ENCODE measurements around the gene PYM1.

DNA sequence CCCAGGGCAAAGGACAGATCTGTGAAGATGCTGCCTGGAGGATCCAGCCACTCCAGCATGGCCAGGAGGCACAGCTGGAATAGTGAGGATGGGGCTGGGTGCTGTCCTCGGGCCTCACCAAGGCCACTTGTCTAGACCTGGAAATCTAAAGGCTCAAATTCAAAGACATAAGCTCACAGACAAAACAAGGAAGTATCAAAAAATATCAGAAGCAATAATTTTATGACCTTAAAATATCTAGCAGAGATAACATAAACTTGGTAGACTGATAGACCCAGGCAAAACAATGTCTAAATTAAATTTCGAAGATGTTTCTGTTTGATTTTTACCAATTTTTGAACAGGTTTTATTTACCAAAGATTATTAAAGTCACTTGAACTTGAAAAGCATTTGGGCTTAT, 62.4 kb downstream of the PYM1 start:
- TF ChIP-seq JUND (IDR thresholded peaks at IDR 0.05; ENCODE audit: low read length) (no peak), CTCF (IDR thresholded peaks at IDR 0.05; ENCODE audit: control extremely low read depth in 1 of 3, insufficient read depth in 1 of 3, low read depth in 1 of 3, low read length in 3 of 3) (no peak), SUZ12 (IDR thresholded peaks at IDR 0.05; ENCODE audit: low read length) (no peak)
- TF ChIP-seq, protein P1, sequence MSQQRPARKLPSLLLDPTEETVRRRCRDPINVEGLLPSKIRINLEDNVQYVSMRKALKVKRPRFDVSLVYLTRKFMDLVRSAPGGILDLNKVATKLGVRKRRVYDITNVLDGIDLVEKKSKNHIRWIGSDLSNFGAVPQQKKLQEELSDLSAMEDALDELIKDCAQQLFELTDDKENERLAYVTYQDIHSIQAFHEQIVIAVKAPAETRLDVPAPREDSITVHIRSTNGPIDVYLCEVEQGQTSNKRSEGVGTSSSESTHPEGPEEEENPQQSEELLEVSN (IDR thresholded peaks at IDR 0.05): no peak

Measured in H1 (cell line).